SKM-1 treated with dmso at 0.1 percent for 144 hours (cell line): ENCODE measurements around the gene POLR2E.
A peak's percentile ranks its signal among the peaks of the same experiment; 100 is the strongest.

Experiments
- DNase-seq: peaks from one replicate; lab custom pipeline; 2025; ENCODE audit not compliant: unreplicated experiment; lab: John Stamatoyannopoulos, UW

The POLR2E gene

GRCh38 chr19:1082165-1082927, 12.8 kb downstream of the POLR2E start:
- DNase-seq, result no peak

- DNase-seq, result no peak
These were observed 13.6 kb downstream of the POLR2E start for GRCh38 chr19:1081301-1082164.

- no peak for DNase-seq
These were observed 14.6 kb downstream of the POLR2E start for GRCh38 chr19:1080360-1081161.

GRCh38 chr19:1079566-1080111, 15.5 kb downstream of the POLR2E start:
- DNase-seq, result no peak

GRCh38 chr19:1076951-1077350, 18.2 kb downstream of the POLR2E start:
- peak; percentile 62 for DNase-seq

GRCh38 chr19:1076046-1076386, 19.2 kb downstream of the POLR2E start:
- no peak for DNase-seq

GRCh38 chr19:1074544-1075283, 20.5 kb downstream of the POLR2E start:
- DNase-seq, result no peak

GRCh38 chr19:1073956-1074517, 21.1 kb downstream of the POLR2E start:
- DNase-seq, result no peak

GRCh38 chr19:1073063-1073955, 21.9 kb downstream of the POLR2E start:
- no peak for DNase-seq

- DNase-seq, result no peak
These were observed 22.7 kb downstream of the POLR2E start for GRCh38 chr19:1072371-1073015.

- DNase-seq, result no peak
These were observed 24.0 kb downstream of the POLR2E start for GRCh38 chr19:1070931-1071791.

GRCh38 chr19:1070576-1070930, 24.6 kb downstream of the POLR2E start:
- no peak for DNase-seq

- peak; percentile 93 for DNase-seq
These were observed 26.0 kb downstream of the POLR2E start for GRCh38 chr19:1069009-1069779.

- peak; percentile 35 for DNase-seq
These were observed 26.9 kb downstream of the POLR2E start for GRCh38 chr19:1068009-1069001.

GRCh38 chr19:1067341-1067957, 27.7 kb downstream of the POLR2E start:
- no peak for DNase-seq
